ENCODE measurements around the gene FN3K.
A peak's percentile ranks its signal among the peaks of the same experiment; 100 is the strongest.

FN3K gene
- total RNA-seq: 0.07 to 2.8 (median 0.90) reads per million in 17 experiments

- peak; percentile 65 to 78 (median 68) for DNase-seq
Observed at GRCh38 chr17:82734987-82735866, at the start of gene FN3K. FN3K (plus strand) TSS chr17:82735615; CDS start chr17:82735637, 22 bp downstream.

GRCh38 chr17:82686366-82687324 is 48.8 kb upstream of the FN3K start:
- DNase-seq: no peak

- no peak for DNase-seq
Observed at GRCh38 chr17:82687375-82687861, 48.0 kb upstream of the FN3K start.

GRCh38 chr17:82687871-82688270 is 47.5 kb upstream of the FN3K start:
- DNase-seq: no peak

- no peak for DNase-seq
Observed at GRCh38 chr17:82689077-82689476, 46.3 kb upstream of the FN3K start.

- DNase-seq: no peak
Observed at GRCh38 chr17:82690786-82691489, 44.5 kb upstream of the FN3K start.

- DNase-seq: no peak
Observed at GRCh38 chr17:82691714-82692113, 43.7 kb upstream of the FN3K start.

GRCh38 chr17:82692268-82692667 is 43.1 kb upstream of the FN3K start:
- DNase-seq: no peak

- no peak for DNase-seq
Observed at GRCh38 chr17:82693168-82693867, 42.1 kb upstream of the FN3K start.

- no peak for DNase-seq
Observed at GRCh38 chr17:82694647-82695046, 40.8 kb upstream of the FN3K start.

GRCh38 chr17:82696259-82696658 is 39.2 kb upstream of the FN3K start:
- no peak for DNase-seq

GRCh38 chr17:82696916-82697807 is 38.3 kb upstream of the FN3K start:
- peak in 1 of 4 experiments; percentile 34 for DNase-seq

GRCh38 chr17:82697808-82698064 is 37.7 kb upstream of the FN3K start:
- no peak for DNase-seq

GRCh38 chr17:82698065-82698973 is 37.1 kb upstream of the FN3K start, which contains the start of gene RAB40B:
RAB40B (minus strand) TSS chr17:82698698; CDS start chr17:82698596, 102 bp downstream.
- DNase-seq: peak; percentile 99

- DNase-seq: peak in 1 of 4 experiments; percentile 23
Observed at GRCh38 chr17:82698974-82699442, 36.4 kb upstream of the FN3K start.

- no peak for DNase-seq
Observed at GRCh38 chr17:82699551-82699950, 35.9 kb upstream of the FN3K start.

GRCh38 chr17:82702231-82702927 is 33.0 kb upstream of the FN3K start:
- DNase-seq: peak in 1 of 4 experiments; percentile 33

GRCh38 chr17:82703036-82703745 is 32.2 kb upstream of the FN3K start:
- no peak for DNase-seq
